B cell (primary cell): Measurements from ENCODE around the gene RAD9B. TPM values are rescaled to one million over a fixed set of nuclear protein-coding genes. Genes with fewer than 3 reads are reported as not detected.

ENCODE experiments used
- ATAC-seq: fragments of 200-7000 bp; cut with Tn5 transposase; one replicate; pipeline ENCODE4 v1.10.0; 2021; ENCODE audit warnings: low read depth, mild to moderate bottlenecking, moderate number of reproducible peaks, moderate library complexity
- CTCF ChIA-PET: fragments of 350-600 bp; sonication (Branson Sonifier 250); formaldehyde crosslinking; loops from one replicate; lab custom pipeline; 2021; ENCODE audit warnings: antibody characterized with exemption, inconsistent platforms; lab: Charles Lee
- POLR2A ChIA-PET: fragments of 350-600 bp; sonication (Branson Sonifier 250); formaldehyde crosslinking; loops from one replicate; lab custom pipeline; 2021; ENCODE audit warnings: antibody characterized with exemption; lab: Charles Lee
- DNase-seq: peaks from one replicate; pipeline ENCODE4 v3.0.0; 2013
- H2AFZ ChIP-seq: 2 replicates; pipeline ENCODE4 v1.6.1; 2012; ENCODE audit warnings: mild to moderate bottlenecking, low read depth, low read length; ENCODE audit not compliant: insufficient read depth, poor library complexity, severe bottlenecking
- H3K27ac ChIP-seq, 2 donors: 1 replicate in 1 of 2; 2 replicates in 1 of 2; pipeline ENCODE4 v1.5.1; 2012 to 2013; ENCODE audit warnings: low read length in 2 of 2, mild to moderate bottlenecking in 2 of 2, moderate library complexity in 1 of 2
- H3K27me3 ChIP-seq, 4 experiments: fragments of 200-600 bp in 1 of 4; sonication (generic) in 1 of 4; replicated peaks in 1 of 4; 1 replicate in 2 of 4; 2 replicates in 2 of 4; pipeline versions ENCODE4 v1.6.1 to v1.7.0; 2013 to 2016; ENCODE audit warnings: low read length in 3 of 4, mild to moderate bottlenecking in 2 of 4, mixed read lengths in 1 of 4, moderate library complexity in 1 of 4; ENCODE audit not compliant: insufficient read depth in 4 of 4, control insufficient read depth in 3 of 4; ENCODE audit errors: control extremely low read depth in 1 of 4
- H3K36me3 ChIP-seq, 2 experiments: replicated peaks in 1 of 2; 1 replicate in 1 of 2; 2 replicates in 1 of 2; pipeline versions ENCODE4 v1.6.1 to v1.7.1; 2013; ENCODE audit warnings: low read length in 1 of 2; ENCODE audit not compliant: insufficient read depth in 2 of 2, control insufficient read depth in 1 of 2; ENCODE audit errors: control extremely low read depth in 1 of 2, extremely low read depth in 1 of 2
- H3K4me1 ChIP-seq, 2 donors: fragments of 200-600 bp in 1 of 2; sonication (generic) in 1 of 2; 1 replicate in 1 of 2; 2 replicates in 1 of 2; pipeline versions ENCODE4 v1.5.1 to v1.6.1; 2013 to 2017; ENCODE audit warnings: low read length in 2 of 2; ENCODE audit not compliant: control insufficient read depth in 2 of 2, insufficient read depth in 2 of 2
- H3K4me2 ChIP-seq: replicated peaks from 2 replicates; pipeline ENCODE3; 2012; ENCODE audit warnings: mild to moderate bottlenecking, low read depth, low read length; ENCODE audit not compliant: poor library complexity, severe bottlenecking
- H3K4me3 ChIP-seq, 5 experiments: fragments of 200-600 bp in 1 of 5; sonication (generic) in 1 of 5; 1 replicate in 3 of 5; 2 replicates in 2 of 5; pipeline versions ENCODE4 v1.5.1 to v1.7.0; 2011 to 2016; ENCODE audit warnings: low read length in 4 of 5, mild to moderate bottlenecking in 4 of 5, low read depth in 2 of 5, control low read depth in 1 of 5, moderate library complexity in 1 of 5; ENCODE audit not compliant: insufficient read depth in 1 of 5; ENCODE audit errors: control extremely low read depth in 1 of 5, extremely low read depth in 1 of 5
- H3K79me2 ChIP-seq: fragments of 200-600 bp; sonication (generic); one replicate; pipeline ENCODE4 v1.6.0; 2016; ENCODE audit warnings: low read length; ENCODE audit not compliant: control insufficient read depth, insufficient read depth
- H3K9ac ChIP-seq: fragments of 200-600 bp; sonication (generic); 2 replicates; pipeline ENCODE4 v1.6.1; 2017; ENCODE audit warnings: mild to moderate bottlenecking, low read length, moderate library complexity
- H3K9me3 ChIP-seq, 3 donors: one replicate each; pipeline versions ENCODE4 v1.6.1 to v1.7.1; 2013; ENCODE audit warnings: low read length in 2 of 3; ENCODE audit not compliant: control insufficient read depth in 2 of 3, insufficient read depth in 1 of 3; ENCODE audit errors: control extremely low read depth in 1 of 3
- H4K20me1 ChIP-seq: 2 replicates; pipeline ENCODE4 v1.6.0; 2012; ENCODE audit warnings: mild to moderate bottlenecking, low read length; ENCODE audit not compliant: insufficient read depth, control insufficient read depth, poor library complexity, severe bottlenecking
- H3K27ac Mint-ChIP-seq: one replicate; pipeline ENCODE4 v1.8.0; 2021; ENCODE audit warnings: mixed read lengths
- H3K27me3 Mint-ChIP-seq: one replicate; pipeline ENCODE4 v1.8.0; 2021; ENCODE audit warnings: mixed read lengths
- H3K4me1 Mint-ChIP-seq: one replicate; pipeline ENCODE4 v1.8.0; 2021; ENCODE audit warnings: mixed read lengths
- H3K4me3 Mint-ChIP-seq: one replicate; pipeline ENCODE4 v1.8.0; 2021; ENCODE audit warnings: mixed read lengths
- H3K9me3 Mint-ChIP-seq: one replicate; pipeline ENCODE4 v1.8.0; 2022; ENCODE audit warnings: mixed read lengths; ENCODE audit not compliant: insufficient read depth
- CTCF ChIP-seq: fragments of 200-600 bp; IDR thresholded peaks from one replicate; pipeline ENCODE4 v1.8.0; 2022; ENCODE audit warnings: antibody characterized with exemption, mild to moderate bottlenecking
- EZH2 ChIP-seq: IDR thresholded peaks from 2 replicates; pipeline ENCODE4 v1.6.1; 2012; ENCODE audit warnings: borderline replicate concordance, low read depth, mild to moderate bottlenecking, moderate library complexity, low read length; ENCODE audit not compliant: insufficient read depth, poor library complexity, severe bottlenecking
- WGBS: methylation state at CpG from one replicate; pipeline ENCODE4 v1.1.5; 2013; ENCODE audit warnings: missing lambda C conversion rate; ENCODE audit not compliant: insufficient coverage; 5-methylcytosine and 5-hydroxymethylcytosine counted together
- intact Hi-C: fragments of 100-400 bp; cut with micrococcal nuclease; formaldehyde crosslinking; loops from one replicate; pipeline ENCODE4 v1.10.0; 2022
- polyA plus RNA-seq: library from polyadenylated mRNA; depleted of rRNA; stranded (reverse); fragments of >200 nt; gene quantifications from 2 replicates; pipeline ENCODE4 v1.2.3, GENCODE V29; 2012
- total RNA-seq, 2 donors: library from RNA; stranded (reverse); fragments of 120-200 nt in 1 of 2; gene quantifications; 1 replicate in 1 of 2; 2 replicates in 1 of 2; pipeline versions ENCODE4 v1.2.3 to v1.2.4, GENCODE V29; 2013 to 2022

The RAD9B gene
- total and polyA plus RNA-seq, 2 donors (not counting 1 experiment from before 2014, with no cell fraction given), result 0.75 to 1.5 TPM

DNA sequence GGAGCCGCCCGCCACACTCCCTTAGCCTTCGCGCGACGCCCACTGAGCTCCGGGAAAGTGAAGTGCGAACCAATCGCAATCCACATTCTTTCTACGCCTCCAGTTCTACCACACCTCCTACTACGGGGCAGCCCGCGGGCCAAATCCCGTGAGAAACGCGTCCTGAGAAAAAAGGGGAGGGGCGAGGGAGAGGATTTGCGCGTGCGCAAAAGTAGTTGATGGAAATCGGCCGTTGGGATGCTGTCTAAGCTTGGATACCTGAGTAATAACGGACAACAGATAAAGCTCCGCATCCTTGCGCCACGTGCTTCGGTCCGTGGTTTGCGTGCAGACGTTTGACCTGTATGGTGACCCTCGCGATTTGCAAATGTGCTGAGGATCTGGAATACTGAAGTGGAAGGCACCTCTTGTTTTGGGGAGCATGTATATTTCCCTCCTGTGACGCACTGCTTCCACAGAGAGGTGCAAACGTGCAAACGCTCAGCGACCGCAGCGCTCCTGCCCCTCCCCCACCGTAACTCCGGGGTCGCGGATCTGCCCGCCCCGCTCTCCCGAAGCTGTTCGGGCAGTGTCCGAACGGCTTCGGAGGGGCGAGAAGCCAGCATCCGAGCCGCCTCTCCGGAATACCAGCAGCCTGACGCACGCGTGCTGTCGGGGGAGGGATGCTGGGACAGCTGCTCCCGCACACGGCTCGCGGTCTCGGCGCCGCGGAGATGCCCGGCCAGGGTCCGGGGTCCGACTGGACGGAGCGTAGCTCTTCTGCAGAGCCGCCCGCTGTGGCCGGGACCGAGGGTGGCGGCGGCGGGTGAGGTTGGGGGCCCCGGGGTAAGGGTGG is 33.7 kb upstream of the RAD9B start, which contains the start of the genes FAM216A and GPN3:
TSS of gene FAM216A (plus strand) at position 632 of the 835 bp plus-strand sequence. CDS start at position 663, 31 bp downstream.
TSS of gene GPN3 (minus strand) at position 44 of the 835 bp plus-strand sequence. CDS start 54 bp downstream, outside the sequence.
- no peaks in the 10 kb centered on the region for H3K27me3 ChIP-seq
- under 1% methylated on average over 71 of the region's 78 CpGs for WGBS
- H4K20me1 ChIP-seq, result peaks cover 5% of the 10 kb centered on the region
- Mint-ChIP-seq H3K27ac (peak within 1 kb of the TSS; percentile 98), H3K4me1 (peaks cover 42% of the 10 kb centered on the region), H3K27me3 (no peaks in the 10 kb centered on the region), H3K9me3 (no peaks in the 10 kb centered on the region), H3K4me3 (peak within 1 kb of the TSS; percentile 100)
- DNase-seq (peak; percentile 97), ATAC-seq (peak; percentile 91)
- peak within 1 kb of the TSS; percentile 69 to 79 for H3K27ac ChIP-seq
- H3K9me3 ChIP-seq, result no peaks in the 10 kb centered on the region
- H3K4me1 ChIP-seq, result peaks cover 22 to 24% of the 10 kb centered on the region in 2 donors
- POLR2A ChIA-PET, result interaction anchor here (0.6 to 2.7 kb wide), 14 partner anchors 12 to 188 kb away, joined by 3 to 45 read pairs (median 6); partner anchors contain the start of genes ARPC3, RAD9B and VPS29
- CTCF ChIA-PET, result interaction anchor here (0.6 to 8.4 kb wide), 29 partner anchors 9 to 444 kb away, joined by 3 to 174 read pairs (median 5); partner anchors contain the start of genes ARPC3, CCDC63, RAD9B and TCTN1
- TF ChIP-seq CTCF (no peak), EZH2 (no peak)
- H3K4me2 ChIP-seq, result peak within 1 kb of the TSS; percentile 100
- H2AFZ ChIP-seq, result peak within 1 kb of the TSS; percentile 100
- H3K4me3 ChIP-seq, result peak within 1 kb of the TSS; percentile 72 to 100 (median 95)
- intact Hi-C loops, result loop anchor here (1.0 kb wide), 8 partner anchors 11 to 420 kb away; partner anchors contain the start of genes ARPC3, RAD9B and VPS29
- peaks cover 0 to 15% of the 10 kb centered on the region in 2 experiments for H3K36me3 ChIP-seq
- peak within 1 kb of the TSS; percentile 97 for H3K9ac ChIP-seq
- H3K79me2 ChIP-seq, result peaks cover 83% of the 10 kb centered on the region
